RCC 7860 (cell line): Measurements from ENCODE around the gene DIAPH3.

Source experiments
- DNase-seq: peaks from one replicate; pipeline ENCODE4 v3.0.0-alpha.2; 2015; ENCODE audit warnings: low spot score
- FAIRE-seq: peaks from 2 replicates; lab custom pipeline; 2012; peaks lifted over from hg19 to GRCh38; lab: Jason Lieb, UNC

Gene DIAPH3

GRCh38 chr13:59975807-59976435 is 187.8 kb downstream of the DIAPH3 start:
- FAIRE-seq: no peak
- no peak for DNase-seq

- DNase-seq: no peak
- no peak for FAIRE-seq
These were observed 192.9 kb downstream of the DIAPH3 start for GRCh38 chr13:59970847-59971246.

DNA sequence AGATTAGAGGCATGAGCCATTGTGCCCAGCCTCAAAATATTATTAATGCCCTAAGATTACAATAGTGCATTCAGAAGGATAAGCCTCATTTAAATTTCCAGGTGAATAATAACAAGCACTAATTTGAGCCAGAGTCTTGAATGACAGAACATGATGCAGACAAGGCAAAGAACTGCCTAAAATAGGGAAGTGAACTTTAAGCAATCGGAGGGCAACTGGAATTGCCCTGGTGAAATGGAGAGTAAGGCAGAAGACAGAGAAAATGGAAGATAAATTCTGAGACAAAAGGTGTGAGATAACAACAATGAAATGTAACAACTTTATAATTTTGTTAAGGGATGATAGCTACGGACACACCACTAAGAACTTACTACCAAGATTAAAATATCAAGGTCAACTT is 199.9 kb downstream of the DIAPH3 start:
- DNase-seq: no peak
- FAIRE-seq: no peak

DNA sequence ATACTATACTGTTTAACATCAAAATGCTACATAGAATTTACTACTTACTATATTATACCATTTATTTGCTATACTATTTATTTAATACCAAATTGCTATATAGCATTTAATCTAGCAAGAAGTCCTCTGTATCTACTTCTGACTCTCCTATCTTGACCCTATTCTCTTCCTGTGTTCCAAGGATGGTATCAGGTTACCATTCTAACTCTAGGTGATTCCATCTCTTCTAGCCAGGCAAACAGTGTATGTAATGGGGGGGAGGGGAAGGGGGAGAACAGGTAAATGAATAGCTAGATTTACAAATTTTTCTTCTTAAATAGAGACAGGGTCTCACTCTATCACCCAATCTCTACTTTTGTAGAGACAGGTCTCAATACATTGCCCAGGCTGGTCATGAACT is 200.3 kb downstream of the DIAPH3 start:
- FAIRE-seq (no peak), DNase-seq (no peak)

DNA sequence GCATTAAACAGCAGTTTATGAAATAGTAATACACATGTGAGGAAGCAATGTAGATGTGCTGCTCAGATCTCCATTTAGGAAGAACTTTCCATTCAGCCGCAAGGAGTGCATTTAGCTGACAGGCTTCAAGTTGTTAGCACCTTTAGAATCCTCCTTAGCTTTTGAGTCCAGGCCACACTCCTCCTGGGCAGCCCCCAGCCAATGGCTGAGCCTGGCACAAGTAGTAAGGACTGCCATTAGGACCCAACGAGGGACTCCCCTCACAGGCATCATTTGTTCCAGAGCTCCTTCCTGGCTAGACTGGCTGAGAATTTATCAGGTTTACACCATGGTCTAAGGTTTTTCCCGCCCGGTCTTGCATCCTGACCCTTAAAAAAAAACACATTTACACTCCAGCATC is 201.4 kb downstream of the DIAPH3 start:
- FAIRE-seq (no peak), DNase-seq (no peak)

DNA sequence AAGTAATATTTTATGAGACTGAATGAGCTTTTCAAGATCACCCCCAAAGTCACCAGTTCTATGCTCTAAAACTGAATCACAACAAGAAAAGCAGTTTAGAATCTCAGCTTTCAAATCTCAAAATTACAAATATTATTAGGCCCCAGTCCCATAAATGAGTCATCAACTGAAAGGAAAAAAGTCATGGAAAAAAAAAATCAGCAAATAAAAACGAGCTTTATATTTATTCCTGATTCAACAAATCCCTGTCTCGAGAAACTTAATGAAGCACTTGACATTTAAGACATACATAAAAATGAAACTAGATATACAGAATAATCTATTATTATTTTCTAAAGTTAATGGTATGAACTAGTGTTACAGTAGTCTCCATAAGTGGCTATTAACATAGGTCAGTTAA is 203.0 kb downstream of the DIAPH3 start:
- DNase-seq: no peak
- FAIRE-seq: no peak

DNA sequence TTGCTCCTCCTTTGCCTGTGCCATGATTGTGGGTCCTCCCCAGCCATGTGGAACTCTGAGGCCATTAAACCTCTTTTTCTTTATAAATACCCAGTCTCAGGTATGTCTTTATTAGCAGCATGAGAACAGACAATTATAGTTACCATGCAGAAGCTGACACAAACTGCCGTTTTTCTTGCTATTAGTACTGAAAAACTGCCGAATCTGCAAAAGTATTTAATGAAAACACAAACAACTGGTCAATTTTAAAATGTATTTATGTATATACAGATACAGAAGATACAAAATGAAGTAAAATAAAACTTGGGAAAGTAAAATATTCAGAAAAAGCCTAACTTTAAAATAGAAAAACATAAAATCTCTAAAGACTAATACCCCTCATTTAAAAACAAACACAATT is 206.3 kb downstream of the DIAPH3 start:
- DNase-seq (no peak), FAIRE-seq (no peak)

GRCh38 chr13:59954601-59955000 is 209.1 kb downstream of the DIAPH3 start:
- FAIRE-seq: no peak

DNA sequence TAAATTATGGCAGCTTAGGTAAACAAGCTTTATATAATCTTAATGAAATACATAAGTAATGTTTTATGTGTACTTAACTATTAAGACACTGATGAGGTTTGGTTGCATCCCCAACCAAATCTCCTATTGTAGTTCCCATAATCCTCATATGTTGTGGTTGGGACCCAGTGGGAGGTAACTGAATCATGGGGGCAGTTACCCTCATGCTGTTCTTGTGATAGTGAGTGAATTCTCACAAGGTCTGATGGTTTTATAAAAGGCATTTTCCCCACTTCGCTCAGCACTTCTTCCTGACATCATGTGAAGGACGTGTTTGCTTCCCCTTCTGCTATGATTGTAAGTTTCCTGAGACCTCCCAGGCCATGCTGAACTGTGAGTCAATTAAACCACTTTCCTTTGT is 212.7 kb downstream of the DIAPH3 start:
- no peak for FAIRE-seq
- DNase-seq: no peak

More at GRCh38 chr13:59954601-59955000, 209.1 kb downstream of the DIAPH3 start:
- DNase-seq: no peak

GRCh38 chr13:59950266-59950665 is 213.5 kb downstream of the DIAPH3 start:
- FAIRE-seq (no peak), DNase-seq (no peak)

DNA sequence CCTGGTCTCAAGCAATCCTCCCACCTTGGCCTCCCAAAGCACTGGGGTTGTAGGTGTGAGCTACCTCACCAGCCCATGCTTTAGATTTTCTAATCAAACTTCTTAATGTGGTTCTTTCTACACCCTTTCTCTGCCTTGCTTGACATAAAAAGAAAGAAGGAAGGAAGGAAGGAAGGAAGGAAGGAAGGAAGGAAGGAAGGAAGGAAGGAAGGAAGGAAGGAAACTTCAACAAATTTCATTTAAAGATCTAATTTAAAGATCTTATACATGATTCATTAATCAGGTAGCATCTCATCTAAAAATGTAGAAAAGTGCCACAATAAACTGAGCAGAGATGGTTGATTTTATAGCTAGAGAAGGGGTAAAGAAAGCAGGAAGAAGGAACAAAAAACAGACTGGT is 215.0 kb downstream of the DIAPH3 start:
- FAIRE-seq (no peak), DNase-seq (no peak)

DNA sequence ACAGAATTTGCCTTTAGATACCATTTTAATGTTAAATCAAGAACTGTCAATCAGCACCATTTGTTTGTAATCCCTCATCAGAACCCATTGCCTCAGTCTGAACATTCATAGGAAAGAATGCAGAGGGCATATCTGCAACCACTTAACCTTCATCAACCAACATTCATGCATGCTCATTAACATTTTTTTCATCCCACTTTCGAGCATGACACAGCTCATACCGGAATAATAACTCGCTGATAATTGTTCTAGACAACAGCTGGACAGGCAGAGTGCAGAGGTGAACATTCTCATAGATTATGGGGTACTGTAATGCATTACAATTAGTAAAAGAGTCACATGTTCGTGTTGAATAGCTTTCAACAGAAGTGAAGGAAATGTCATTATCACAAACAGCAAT is 216.8 kb downstream of the DIAPH3 start:
- DNase-seq (no peak), FAIRE-seq (no peak)

DNA sequence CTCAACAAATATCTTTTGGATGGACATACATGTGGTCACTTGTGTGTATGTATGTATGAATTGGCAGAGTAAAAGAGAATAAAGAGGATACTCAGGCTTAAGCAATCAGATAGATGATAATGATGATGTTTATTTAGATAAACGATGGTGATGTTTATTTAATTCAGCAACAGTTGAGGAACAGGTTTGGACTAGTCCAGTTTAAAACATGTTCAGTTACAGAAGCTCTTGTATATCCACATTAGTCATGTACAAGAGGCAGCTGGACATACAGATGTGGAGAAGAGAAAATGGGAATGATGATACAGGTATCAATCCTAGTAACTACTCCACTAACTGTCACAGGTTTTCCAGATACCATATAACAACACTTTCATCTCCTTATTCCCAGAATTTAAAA is 232.1 kb downstream of the DIAPH3 start:
- no peak for FAIRE-seq
- DNase-seq: no peak

DNA sequence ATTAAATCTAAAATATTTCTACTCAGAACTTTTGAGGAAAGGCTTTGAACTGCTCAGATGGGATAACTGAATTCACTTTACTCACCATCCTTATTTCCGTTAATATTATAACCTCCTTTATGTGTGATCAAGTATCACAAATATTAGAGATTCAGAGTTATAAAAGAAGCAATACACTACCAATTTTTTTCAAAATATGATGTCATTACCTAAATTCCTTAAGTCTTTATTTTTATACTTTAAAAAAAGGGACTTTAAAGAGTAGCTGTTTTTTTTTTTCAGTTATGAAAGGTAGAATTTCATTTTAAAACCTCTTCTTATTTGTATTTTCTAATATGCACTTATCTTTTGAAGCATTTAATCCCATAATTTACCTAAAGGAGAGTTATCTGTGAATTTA is 239.5 kb downstream of the DIAPH3 start:
- no peak for DNase-seq
- FAIRE-seq: peak; percentile 5

DNA sequence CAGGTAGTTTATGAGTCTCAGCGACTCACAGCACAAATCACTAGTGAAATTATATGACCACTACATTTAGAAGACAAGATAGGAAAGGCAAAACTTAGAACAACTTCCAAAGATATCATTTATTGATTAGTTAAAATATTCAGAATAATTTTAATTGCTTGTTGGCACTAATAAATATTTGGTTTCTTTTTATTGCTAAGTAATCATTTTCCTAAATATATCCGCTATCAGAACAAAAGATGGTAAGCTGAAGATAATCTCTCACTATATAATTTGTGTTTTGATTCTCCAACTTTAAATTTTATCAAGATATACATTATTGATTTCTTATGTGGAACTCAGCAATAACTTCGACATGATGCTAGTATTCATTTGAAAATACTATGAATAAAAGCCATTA is 248.5 kb downstream of the DIAPH3 start:
- FAIRE-seq: no peak
- DNase-seq: no peak

- no peak for DNase-seq
- FAIRE-seq: no peak
These were observed 249.2 kb downstream of the DIAPH3 start for GRCh38 chr13:59914556-59914955.

DNA sequence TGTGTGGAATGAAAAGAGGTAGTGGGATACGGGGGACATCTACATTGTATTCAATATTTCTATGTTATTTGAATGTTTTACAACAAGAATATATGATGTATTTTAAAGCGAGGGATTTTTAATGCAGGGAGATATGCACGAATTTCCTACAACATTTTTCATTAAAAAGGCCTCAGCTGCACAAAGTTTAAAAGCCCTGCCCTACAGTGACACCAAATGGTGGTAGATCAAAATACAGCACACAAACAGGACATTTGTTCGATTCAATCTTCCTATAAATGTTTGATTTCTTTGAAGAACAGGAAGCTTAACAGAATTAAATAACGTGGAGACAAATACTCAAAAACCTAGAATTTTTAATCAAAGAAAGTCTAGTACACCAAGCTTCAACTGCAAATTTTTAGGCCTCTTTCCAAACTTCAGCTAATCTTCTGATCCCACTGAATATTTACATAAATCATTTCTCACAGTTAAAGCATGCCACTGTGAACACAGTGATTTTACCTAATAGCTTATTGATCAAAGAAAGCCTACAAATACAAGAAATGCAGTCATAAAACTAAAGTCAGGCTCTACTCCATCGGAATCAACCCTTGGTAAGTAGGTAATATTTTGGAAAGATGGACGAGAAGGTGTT is 257.2 kb downstream of the DIAPH3 start:
- no peak for FAIRE-seq

GRCh38 chr13:59901191-59901590 is 262.5 kb downstream of the DIAPH3 start:
- FAIRE-seq (no peak), DNase-seq (no peak)

More for the DNA sequence above, 257.2 kb downstream of the DIAPH3 start:
- DNase-seq: no peak

- FAIRE-seq (no peak), DNase-seq (no peak)
These were observed 265.7 kb downstream of the DIAPH3 start for GRCh38 chr13:59898066-59898465.

DNA sequence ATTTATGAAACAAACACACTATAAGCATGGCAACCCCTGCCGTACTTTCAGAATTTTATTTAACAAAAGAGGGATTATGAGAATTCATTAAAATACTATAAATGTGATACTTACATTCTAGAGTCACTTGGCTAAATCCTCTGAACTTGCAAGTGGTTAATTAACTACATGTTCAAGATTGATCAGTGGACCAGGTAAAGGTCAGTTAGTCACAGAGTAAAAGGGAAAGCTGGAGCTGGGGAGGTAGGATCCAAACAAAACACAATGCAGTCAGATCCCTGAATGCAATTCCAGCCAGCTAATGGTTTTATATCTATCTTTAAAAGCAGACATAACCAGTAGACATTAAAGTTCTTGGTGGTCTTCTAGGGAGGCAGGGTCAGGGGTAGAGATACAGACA is 270.5 kb downstream of the DIAPH3 start:
- DNase-seq: no peak
- FAIRE-seq: no peak

DNA sequence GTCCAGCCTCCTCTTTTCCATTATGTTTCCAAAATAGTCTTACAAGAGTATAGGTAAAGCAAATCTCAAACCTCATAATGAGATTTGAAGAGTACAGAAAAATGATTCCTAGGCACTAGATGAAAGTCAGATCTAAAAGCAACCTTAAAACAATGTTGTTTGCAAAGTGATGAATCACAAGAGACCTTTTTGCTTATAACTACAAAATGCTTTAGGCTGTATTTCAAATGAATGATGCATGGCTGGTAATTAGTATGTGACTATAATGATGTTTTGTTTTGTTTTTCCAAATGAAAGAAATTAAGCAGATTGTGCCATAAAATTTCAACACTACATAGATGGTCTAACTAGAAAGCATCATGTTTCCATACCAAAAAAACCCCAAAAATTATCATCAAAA is 272.7 kb downstream of the DIAPH3 start:
- FAIRE-seq: no peak

GRCh38 chr13:59890054-59890453 is 273.7 kb downstream of the DIAPH3 start:
- DNase-seq (no peak), FAIRE-seq (no peak)

More for the DNA sequence above, 272.7 kb downstream of the DIAPH3 start:
- no peak for DNase-seq

- no peak for DNase-seq
- no peak for FAIRE-seq
These were observed 275.3 kb downstream of the DIAPH3 start for GRCh38 chr13:59888408-59888807.
